Cardiac fibroblast (primary cell): ENCODE measurements around the gene CDK8.

Source experiments
- DNase-seq, 2 donors: peaks; one replicate each; pipeline versions ENCODE4 v3.0.0 to v3.0.0-alpha.2; 2010; ENCODE audit warnings: low read depth in 2 of 2
- H3K4me3 ChIP-seq, 2 donors: replicated peaks in 1 of 2; 1 replicate in 1 of 2; 2 replicates in 1 of 2; pipeline ENCODE4 v1.5.1; 2011; ENCODE audit warnings: low read depth in 2 of 2, low read length in 2 of 2, mild to moderate bottlenecking in 2 of 2, moderate library complexity in 1 of 2
- TF ChIP-seq, protein P1 (sequence below): IDR thresholded peaks from one replicate; pipeline ENCODE4 v1.5.1; 2011; ENCODE audit warnings: low read depth, mild to moderate bottlenecking, low read length, inconsistent platforms

Gene CDK8

GRCh38 chr13:26384587-26384986 lies 130.7 kb downstream of the CDK8 start:
- TF ChIP-seq, protein P1, sequence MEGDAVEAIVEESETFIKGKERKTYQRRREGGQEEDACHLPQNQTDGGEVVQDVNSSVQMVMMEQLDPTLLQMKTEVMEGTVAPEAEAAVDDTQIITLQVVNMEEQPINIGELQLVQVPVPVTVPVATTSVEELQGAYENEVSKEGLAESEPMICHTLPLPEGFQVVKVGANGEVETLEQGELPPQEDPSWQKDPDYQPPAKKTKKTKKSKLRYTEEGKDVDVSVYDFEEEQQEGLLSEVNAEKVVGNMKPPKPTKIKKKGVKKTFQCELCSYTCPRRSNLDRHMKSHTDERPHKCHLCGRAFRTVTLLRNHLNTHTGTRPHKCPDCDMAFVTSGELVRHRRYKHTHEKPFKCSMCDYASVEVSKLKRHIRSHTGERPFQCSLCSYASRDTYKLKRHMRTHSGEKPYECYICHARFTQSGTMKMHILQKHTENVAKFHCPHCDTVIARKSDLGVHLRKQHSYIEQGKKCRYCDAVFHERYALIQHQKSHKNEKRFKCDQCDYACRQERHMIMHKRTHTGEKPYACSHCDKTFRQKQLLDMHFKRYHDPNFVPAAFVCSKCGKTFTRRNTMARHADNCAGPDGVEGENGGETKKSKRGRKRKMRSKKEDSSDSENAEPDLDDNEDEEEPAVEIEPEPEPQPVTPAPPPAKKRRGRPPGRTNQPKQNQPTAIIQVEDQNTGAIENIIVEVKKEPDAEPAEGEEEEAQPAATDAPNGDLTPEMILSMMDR, result no peak
- DNase-seq, result no peak
- no peak overlapping the region for H3K4me3 ChIP-seq

DNA sequence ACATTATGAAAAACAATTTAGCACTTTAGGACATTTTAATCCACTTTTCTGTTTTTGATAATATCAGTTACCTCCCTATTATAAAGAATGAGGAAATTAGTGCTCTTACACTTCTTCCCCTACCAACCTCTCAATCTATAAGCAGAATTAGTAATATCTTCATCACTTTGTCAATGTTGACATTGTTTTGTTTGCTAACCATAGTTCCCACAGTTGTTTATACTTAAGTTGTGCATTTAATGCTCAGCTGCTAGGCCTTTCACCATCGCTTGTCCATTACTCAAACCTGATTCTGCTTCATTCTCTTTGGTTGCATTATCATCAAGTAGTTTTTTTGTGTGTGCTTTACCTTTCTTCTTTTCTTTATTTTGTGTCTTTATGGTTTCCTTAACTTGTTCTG lies 132.1 kb downstream of the CDK8 start:
- no peak for DNase-seq
- H3K4me3 ChIP-seq, result no peak overlapping the region
- TF ChIP-seq, protein P1, result no peak

- TF ChIP-seq, protein P1, result no peak
- H3K4me3 ChIP-seq, result no peak overlapping the region
- no peak for DNase-seq
Observed at GRCh38 chr13:26390203-26390602, 136.3 kb downstream of the CDK8 start.

- DNase-seq, result no peak
- TF ChIP-seq, protein P1, result no peak
Observed at GRCh38 chr13:26400545-26400944, 146.6 kb downstream of the CDK8 start.

DNA sequence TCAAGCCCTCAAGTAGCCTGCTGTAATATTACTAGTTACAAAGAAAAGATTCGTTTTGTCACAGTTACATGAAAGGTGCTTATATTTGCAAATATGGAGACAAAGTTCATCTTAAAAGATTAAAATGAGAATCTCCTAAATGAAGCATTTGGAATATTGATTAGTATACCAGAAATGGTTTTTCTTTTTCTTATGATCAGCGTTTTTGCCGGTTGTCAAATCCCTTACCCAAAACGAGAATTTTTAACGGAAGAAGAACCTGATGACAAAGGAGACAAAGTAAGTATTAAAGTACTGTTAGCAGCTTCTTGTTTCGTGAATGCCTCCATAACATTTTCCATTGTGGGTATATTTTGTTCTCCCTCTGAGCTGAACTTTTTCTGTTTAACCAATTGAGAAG lies 147.1 kb downstream of the CDK8 start:
- DNase-seq, result no peak
- H3K4me3 ChIP-seq, result no peak overlapping the region
- TF ChIP-seq, protein P1, result no peak

More at GRCh38 chr13:26400545-26400944, 146.6 kb downstream of the CDK8 start:
- H3K4me3 ChIP-seq, result no peak overlapping the region

DNA sequence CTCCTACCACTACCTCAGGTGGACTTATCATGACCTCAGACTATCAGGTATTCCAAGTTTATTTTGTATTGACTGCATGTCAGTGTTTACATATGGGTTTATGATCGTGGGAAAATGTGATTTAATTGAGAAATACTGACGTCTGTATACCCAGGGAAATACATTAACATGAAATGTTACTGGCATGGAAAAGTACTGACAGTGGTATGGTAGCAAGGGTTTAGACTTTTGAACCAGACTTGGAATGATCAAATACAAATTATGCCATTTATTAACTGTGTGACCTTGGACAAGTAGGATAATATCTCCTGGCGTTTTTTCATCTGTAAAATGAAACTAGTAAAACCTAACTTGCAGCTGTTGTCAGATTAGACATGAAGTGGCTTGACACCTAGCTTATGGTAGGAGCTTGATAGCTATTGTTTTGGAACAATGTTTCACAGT lies 147.7 kb downstream of the CDK8 start:
- no peak overlapping the region for H3K4me3 ChIP-seq
- DNase-seq, result no peak
- TF ChIP-seq, protein P1, result no peak

DNA sequence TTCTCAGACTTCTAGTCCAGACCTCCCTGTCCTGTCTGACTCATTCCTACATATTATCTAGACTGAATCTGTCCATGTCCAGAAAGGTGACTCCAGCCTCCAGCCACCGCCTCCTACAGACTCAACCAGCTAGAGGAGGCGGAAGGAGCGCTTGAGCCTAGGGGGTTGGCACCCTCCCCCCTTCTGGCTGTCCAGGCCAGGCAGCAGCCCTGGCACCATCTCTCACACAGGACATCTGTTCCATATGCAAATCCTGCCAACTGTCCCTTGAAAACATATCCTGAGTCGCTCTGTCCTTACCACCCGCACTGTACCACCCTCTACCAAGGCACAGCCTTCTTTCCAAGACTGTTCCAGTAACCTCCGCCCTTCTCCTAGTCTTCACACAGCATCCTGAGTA lies 152.9 kb downstream of the CDK8 start:
- H3K4me3 ChIP-seq, result no peak overlapping the region
- TF ChIP-seq, protein P1, result no peak
- no peak for DNase-seq
